GM19193 (cell line): ENCODE measurements around the gene SPINT1.

Experiments
- POLR2A ChIP-seq: IDR thresholded peaks from 4 replicates; pipeline ENCODE4 v1.6.1; 2011; ENCODE audit not compliant: insufficient read depth, insufficient read length; ENCODE audit errors: extremely low read depth

SPINT1 gene

DNA sequence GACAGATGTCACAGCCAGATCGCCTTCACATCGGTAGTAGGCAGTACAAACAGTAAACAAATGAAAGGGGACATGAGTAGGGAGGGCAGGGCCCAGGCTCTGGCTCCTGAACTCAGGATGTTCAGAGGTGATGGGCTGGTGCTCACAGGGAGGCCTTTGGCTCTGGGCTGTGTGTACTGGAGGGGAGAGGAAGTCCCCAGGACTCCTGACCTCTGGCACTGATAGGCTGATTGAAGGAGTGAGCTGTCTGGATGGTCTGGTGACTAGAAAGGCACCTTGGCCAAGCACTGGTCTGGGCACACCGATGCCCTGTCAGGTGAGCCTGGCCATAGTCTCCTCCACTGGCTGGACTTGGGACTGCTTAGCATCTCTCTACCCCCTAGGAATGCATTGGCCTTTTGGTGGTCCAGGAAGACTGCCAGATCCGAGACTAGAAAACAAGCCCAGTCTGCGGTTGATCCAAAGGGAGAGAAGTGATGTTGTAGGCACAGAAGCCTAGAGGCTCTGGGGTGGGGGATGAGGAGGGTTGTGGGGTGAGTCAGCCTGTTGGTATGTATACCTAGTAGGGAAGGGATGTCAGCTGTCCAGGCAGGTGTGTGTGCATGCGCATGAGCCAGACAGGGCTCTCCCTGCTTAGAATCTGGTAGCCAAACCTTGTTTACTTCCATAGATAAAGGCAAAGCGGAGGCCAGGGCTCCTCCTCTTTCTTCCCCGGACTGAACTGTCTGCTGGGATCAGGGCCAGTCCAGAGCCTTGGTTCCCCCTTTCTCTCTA is 1.9 kb downstream of the SPINT1 start:
- TF ChIP-seq POLR2A: no peak

GRCh38 chr15:40846841-40847222 is 3.0 kb downstream of the SPINT1 start:
- TF ChIP-seq POLR2A: no peak

DNA sequence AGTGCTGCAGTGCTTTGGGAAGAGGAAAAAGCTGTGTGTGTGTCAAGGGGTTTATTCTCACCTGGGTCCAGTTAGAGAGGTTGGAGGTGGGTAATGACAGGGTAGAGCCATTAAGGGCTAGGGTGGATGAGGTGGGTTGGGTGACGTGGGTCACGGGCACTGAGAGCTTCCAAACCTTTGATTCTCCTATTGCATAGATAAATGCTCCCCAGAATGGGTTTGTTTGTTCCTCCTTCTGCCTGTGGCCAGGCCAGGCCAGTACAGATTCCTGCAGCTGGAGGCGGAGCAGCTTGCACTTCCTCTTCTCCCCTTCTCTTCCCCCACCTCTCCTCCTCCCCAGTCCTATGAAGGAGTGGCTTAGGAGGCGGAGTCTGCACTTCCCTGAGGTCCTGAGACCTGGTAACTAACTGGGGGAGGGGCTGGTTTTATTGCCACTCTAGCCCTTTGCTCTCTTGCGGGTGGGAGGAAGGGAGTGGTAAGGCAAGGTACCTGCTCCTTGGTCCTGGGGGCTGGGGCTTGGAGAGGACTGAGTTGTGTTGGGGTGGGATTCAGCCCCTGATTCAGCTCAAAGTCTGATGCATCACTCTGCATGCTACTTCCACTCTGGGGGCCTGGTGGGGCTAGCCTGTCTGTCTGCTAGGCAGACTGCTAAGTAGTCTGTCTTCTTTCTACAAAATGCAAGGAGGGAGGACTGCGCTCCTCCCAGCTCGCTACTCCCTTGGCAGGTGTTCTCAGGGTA is 3.5 kb downstream of the SPINT1 start:
- TF ChIP-seq POLR2A: peak; percentile 29

DNA sequence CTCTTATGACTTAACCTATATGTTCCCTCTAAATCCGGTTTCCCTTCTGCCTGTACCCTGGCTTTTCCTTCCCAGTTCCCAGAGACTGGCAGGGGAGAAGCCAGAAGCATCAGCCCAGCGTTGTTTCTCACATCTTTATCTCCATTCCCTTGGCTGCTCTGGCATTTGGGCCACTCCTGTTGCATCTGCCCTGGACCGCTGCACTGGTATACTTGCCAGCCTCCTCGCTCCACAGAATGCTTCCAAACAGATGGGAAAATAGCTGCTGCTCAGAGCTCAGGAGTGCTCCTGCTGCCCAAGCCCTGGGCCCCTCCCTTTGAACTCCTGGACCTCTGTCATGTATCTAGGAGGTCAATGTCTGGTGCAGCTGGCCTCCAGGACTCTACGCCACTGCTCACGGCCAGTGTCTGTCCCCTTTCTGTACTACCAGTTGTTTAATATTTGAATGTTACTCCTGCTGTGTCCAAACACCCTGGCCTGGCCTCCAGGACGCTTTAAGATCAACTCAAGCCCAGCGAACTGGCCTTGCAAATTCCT is 6.8 kb downstream of the SPINT1 start:
- TF ChIP-seq POLR2A: no peak

- no peak for TF ChIP-seq POLR2A
Measured at GRCh38 chr15:40852529-40852928, 8.7 kb downstream of the SPINT1 start.

GRCh38 chr15:40853241-40853890 is 9.5 kb downstream of the SPINT1 start:
- no peak for TF ChIP-seq POLR2A

GRCh38 chr15:40854161-40854560 is 10.3 kb downstream of the SPINT1 start:
- no peak for TF ChIP-seq POLR2A

- no peak for TF ChIP-seq POLR2A
Measured at GRCh38 chr15:40855706-40856234, 11.9 kb downstream of the SPINT1 start.

GRCh38 chr15:40856746-40857145 is 12.9 kb downstream of the SPINT1 start:
- no peak for TF ChIP-seq POLR2A

- no peak for TF ChIP-seq POLR2A
Measured at GRCh38 chr15:40857601-40858341, 13.9 kb downstream of the SPINT1 start.

DNA sequence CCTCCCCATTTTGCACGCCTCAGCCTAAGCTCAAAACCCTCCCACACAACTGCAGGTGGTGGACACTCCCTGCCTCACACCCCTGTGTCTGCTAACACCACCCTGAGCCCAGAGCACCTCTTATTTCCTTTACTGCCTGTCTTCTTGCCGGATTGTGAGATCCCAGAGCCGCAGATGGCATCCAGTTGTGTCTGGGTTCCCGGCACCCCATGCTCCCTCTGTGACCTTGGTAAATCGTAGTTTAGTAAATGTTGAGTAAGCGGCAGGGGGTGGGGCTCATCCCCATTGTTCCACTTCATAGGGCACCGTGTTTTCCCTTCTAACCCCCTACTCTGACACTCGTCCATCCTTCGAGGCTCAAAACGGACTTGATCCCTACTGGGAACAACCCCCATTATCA is 14.9 kb downstream of the SPINT1 start:
- no peak for TF ChIP-seq POLR2A

DNA sequence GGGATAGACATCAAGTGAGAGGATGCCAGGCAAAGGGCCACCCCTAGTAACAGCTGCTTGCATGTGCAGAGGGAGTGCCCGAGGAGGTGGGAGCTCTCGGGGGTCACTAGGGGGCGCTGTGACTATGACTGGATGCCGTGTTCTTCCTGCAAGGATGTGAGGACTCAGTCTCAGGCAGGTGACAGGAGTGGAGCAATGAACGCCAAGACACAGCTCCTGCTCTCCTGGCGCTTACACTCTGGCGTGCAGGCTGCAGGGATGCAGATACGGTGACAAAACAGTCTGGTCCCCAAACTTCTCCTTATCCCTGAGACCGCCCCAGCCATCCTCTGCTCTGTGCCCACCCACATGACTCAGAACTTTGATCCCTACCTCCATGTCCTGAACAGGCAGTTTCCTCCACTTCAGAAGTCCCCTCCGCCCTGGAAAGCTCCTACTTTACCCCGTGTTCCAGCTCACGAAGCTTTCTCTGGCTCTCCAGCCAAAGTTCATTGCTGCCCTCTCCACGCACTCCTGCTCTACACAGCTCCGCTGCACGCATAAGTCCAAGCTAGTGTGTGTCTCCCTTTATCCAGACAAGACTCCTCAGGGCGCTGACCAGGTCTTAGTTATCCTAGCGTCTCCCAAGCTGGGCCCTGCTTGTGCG is 15.5 kb downstream of the SPINT1 start:
- no peak for TF ChIP-seq POLR2A

DNA sequence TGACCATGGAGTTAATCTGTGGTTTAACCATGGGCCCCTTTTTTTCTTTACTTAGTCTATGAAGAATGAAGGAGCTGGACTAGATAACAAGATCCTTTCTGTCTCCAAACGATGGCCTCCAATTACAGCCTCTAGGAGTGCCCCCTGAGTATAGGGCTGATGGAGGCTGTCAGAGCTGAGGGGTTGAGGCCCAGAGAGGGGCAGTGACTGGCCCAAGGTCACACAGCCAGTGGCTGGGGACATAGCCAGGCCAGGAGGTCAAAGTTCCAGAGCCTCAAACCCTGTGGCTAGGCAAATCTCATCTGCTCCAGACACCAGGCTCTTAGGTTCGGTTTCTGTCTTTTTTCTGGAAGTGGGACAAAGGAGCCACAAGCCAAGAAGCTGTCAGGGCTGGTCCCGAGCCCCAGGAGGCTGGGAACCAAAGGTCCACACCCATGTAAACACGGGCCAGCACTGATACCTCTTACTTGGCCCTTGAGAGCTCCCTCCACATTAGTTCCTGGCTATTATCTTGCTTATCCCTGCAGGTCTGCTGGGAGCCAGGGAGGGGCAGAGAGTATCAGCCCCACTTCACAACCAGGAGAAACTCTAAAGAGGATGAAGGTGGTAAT is 19.9 kb downstream of the SPINT1 start:
- no peak for TF ChIP-seq POLR2A

- no peak for TF ChIP-seq POLR2A
Measured at GRCh38 chr15:40867199-40867598, 23.4 kb downstream of the SPINT1 start.

- no peak for TF ChIP-seq POLR2A
Measured at GRCh38 chr15:40869686-40870085, 25.8 kb downstream of the SPINT1 start.
